ENCODE measurements around the gene USP6NL. TPM values are rescaled to one million over a fixed set of nuclear protein-coding genes. Genes with fewer than 3 reads are reported as not detected.

The USP6NL gene
- total and polyA plus RNA-seq, 5 donors from 2014 or later, result 0.46 to 2.8 (median 1.7) TPM

DNA sequence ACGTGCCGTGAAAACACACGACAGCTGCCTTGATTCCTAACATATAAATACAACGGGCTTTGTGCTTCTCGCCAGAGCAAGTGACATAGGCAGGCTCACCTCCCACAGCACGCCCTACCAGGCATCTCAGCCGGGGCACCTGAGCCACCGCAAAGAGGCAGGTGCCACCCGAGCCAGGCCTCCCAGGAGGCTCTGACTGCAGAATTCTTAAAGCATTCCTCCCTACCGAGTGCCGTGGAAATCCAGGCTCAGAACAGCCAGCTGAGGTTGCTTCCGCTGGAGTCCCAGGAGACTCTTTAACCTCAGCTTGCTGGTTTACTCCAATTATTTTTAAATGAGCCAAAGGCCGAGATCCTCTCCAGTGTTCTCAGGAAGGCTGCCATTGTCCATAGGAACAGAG is 206.5 kb downstream of the USP6NL start:
- Histone ChIP-seq H3K27ac (ENCODE audit: insufficient read depth, low read length, poor library complexity, severe bottlenecking) (no peak overlapping the region), H3K4me3 (ENCODE audit: low read depth, low read length) (no peak overlapping the region), H3K36me3 (ENCODE audit: control insufficient read depth, insufficient read depth, low read length) (no peaks in the 10 kb centered on the region), H3K9me3 (ENCODE audit: control insufficient read depth in 2 of 2, low read length in 2 of 2) (no peaks in the 10 kb centered on the region), H3K4me1 (ENCODE audit: control insufficient read depth, insufficient read depth, low read length, poor library complexity, severe bottlenecking) (peaks cover 44% of the 10 kb centered on the region), H3K27me3 (ENCODE audit: control insufficient read depth, insufficient read depth, low read length) (no peaks in the 10 kb centered on the region)
- Mint-ChIP-seq H3K4me3 (peak overlapping the region in 2 of 4 donors; percentile 48), H3K27me3 (no peaks in the 10 kb centered on the region), H3K9me3 (peaks cover 0 to 8% (median 3%) of the 10 kb centered on the region in 7 donors), H3K4me1 (peaks cover 15 to 80% (median 37%) of the 10 kb centered on the region in 4 donors), H3K36me3 (peaks cover 4% of the 10 kb centered on the region), H3K27ac (peak overlapping the region; percentile 48 to 88 (median 81))
- ATAC-seq (ENCODE audit: low read depth in 2 of 2) (no peak), DNase-seq (no peak)

Other genes with a start within 250 kb of the USP6NL start
- gene ECHDC3, start 130.7 kb upstream of the USP6NL start, total RNA-seq, result 0.47 TPM
- gene ECHDC3, start 130.7 kb upstream of the USP6NL start, polyA plus RNA-seq, result 1 to 10 TPM in 1 of 4 donors, under 1 TPM in 3; 0.10 to 1.1 (median 0.47) TPM
- 1.3 TPM for gene PROSER2, start 211.7 kb upstream of the USP6NL start, total RNA-seq
- gene PROSER2, start 211.7 kb upstream of the USP6NL start, polyA plus RNA-seq, result under 1 TPM in 2 of 4 donors, not detected in 2; 0.25 to 0.65 TPM

Measured in CD4-positive, CD25-positive, alpha-beta regulatory T cell (primary cell).